HepG2 (cell line): ENCODE measurements around the gene TMX1. TPM values are rescaled to one million over a fixed set of nuclear protein-coding genes. Genes with fewer than 3 reads are reported as not detected.

Source experiments
- CEBPZ ChIP-seq: IDR thresholded peaks from 2 replicates; pipeline ENCODE4 v1.6.1; 2012; ENCODE audit warnings: low read length, improper control_type of control experiment
- DMAP1 ChIP-seq: IDR thresholded peaks from 2 replicates; pipeline ENCODE4 v1.6.1; 2016
- EEA1 ChIP-seq: sonication (generic); formaldehyde crosslinking; IDR thresholded peaks from 2 replicates; pipeline ENCODE4 v1.5.1; 2020; ENCODE audit warnings: mild to moderate bottlenecking, missing genetic modification reagents, borderline replicate concordance
- KAT7 ChIP-seq: IDR thresholded peaks from 2 replicates; pipeline ENCODE4 v1.6.1; 2018; ENCODE audit warnings: borderline replicate concordance, missing compliant biosample characterization
- KDM3A ChIP-seq: IDR thresholded peaks from 2 replicates; pipeline ENCODE4 v1.6.1; 2018; ENCODE audit warnings: low read depth, missing compliant biosample characterization
- MBNL3 ChIP-seq: fragments of 250-450 bp; sonication (Bioruptor Pico); conservative IDR thresholded peaks from 2 replicates; pipeline ENCODE4 v1.8.0; 2022; ENCODE audit warnings: mild to moderate bottlenecking, inconsistent platforms
- MXI1 ChIP-seq: IDR thresholded peaks from 3 replicates; pipeline ENCODE4 v1.6.1; 2012; ENCODE audit warnings: low read depth, low read length, inconsistent platforms, borderline replicate concordance
- NFE2L2 ChIP-seq: fragments of 150-350 bp; IDR thresholded peaks from 2 replicates; pipeline ENCODE4 v1.6.1; 2014; ENCODE audit warnings: low read length
- POGZ ChIP-seq: sonication (generic); formaldehyde crosslinking; IDR thresholded peaks from 2 replicates; pipeline ENCODE4 v1.4.0; 2020; ENCODE audit warnings: mild to moderate bottlenecking, missing genetic modification reagents
- SSRP1 ChIP-seq: IDR thresholded peaks from 2 replicates; pipeline ENCODE4 v1.6.1; 2016; ENCODE audit warnings: control low read depth
- TMF1 ChIP-seq: sonication (generic); formaldehyde crosslinking; IDR thresholded peaks from 2 replicates; pipeline ENCODE4 v1.8.1; 2022; ENCODE audit warnings: low read depth, missing genetic modification reagents
- ZNF18 ChIP-seq: sonication (generic); formaldehyde crosslinking; IDR thresholded peaks from 2 replicates; pipeline ENCODE4 v1.8.0; 2022; ENCODE audit warnings: mild to moderate bottlenecking, missing genetic modification reagents; ENCODE audit not compliant: insufficient replicate concordance
- ZNF354B ChIP-seq: sonication (generic); formaldehyde crosslinking; IDR thresholded peaks from 2 replicates; pipeline ENCODE4 v1.8.0; 2022; ENCODE audit warnings: mild to moderate bottlenecking, missing genetic modification reagents
- ZNF580 ChIP-seq: IDR thresholded peaks from 2 replicates; pipeline ENCODE4 v1.6.1; 2016; ENCODE audit warnings: low read depth, borderline replicate concordance
- ZNF646 ChIP-seq: sonication (generic); formaldehyde crosslinking; IDR thresholded peaks from 2 replicates; pipeline ENCODE4 v1.9.0; 2021; ENCODE audit warnings: mild to moderate bottlenecking, missing genetic modification reagents
- ZNF878 ChIP-seq: sonication (generic); formaldehyde crosslinking; IDR thresholded peaks from 2 replicates; pipeline ENCODE4 v1.8.1; 2023; ENCODE audit warnings: mild to moderate bottlenecking, missing genetic modification reagents, moderate library complexity
- ZSCAN31 ChIP-seq: sonication (generic); formaldehyde crosslinking; IDR thresholded peaks from 2 replicates; pipeline ENCODE4 v1.5.0; 2020; ENCODE audit warnings: low read depth, mild to moderate bottlenecking, missing genetic modification reagents
- polyA plus RNA-seq, 8 experiments: library from polyadenylated mRNA; depleted of rRNA in 3 of 8; stranded (reverse) in 7 of 8; unstranded in 1 of 8; fragments of >200 nt; fragmentation: Illumina TruSeq in 4 of 8; extraction: Trizol in 4 of 8; gene quantifications; 2 replicates each; pipeline versions ENCODE4 v1.2.1 to v1.2.3, GENCODE V29; 2011 to 2016; ENCODE audit warnings: low read depth in 4 of 8, missing spikeins in 1 of 8, mixed read lengths in 1 of 8; ENCODE audit not compliant: insufficient read depth in 1 of 8
- total RNA-seq, 5 experiments: library from RNA; depleted of rRNA; stranded (reverse); fragments of >200 nt; fragmentation: Illumina TruSeq; extraction: Trizol; gene quantifications; 2 replicates each; pipeline ENCODE4 v1.2.3, GENCODE V29; 2016; ENCODE audit warnings: low read depth in 1 of 5

TMX1 gene
- total and polyA plus RNA-seq, 2 of the 13 experiments (the other 11 are each of a cell fraction or from before 2014, with no cell fraction given): 23.0 to 56.8 TPM

- TF ChIP-seq CEBPZ: no peak
- peak; percentile 74; the same call in 1 of the 2 replicates for TF ChIP-seq ZSCAN31
- TF ChIP-seq MBNL3 (CRISPR knock-in tag): no peak
- peak; percentile 82 for TF ChIP-seq POGZ (CRISPR knock-in tag)
- TF ChIP-seq ZNF580 (CRISPR knock-in tag): no peak
- peak; percentile 33 for TF ChIP-seq ZNF18 (CRISPR knock-in tag)
- TF ChIP-seq KDM3A (CRISPR knock-in tag): 0 out of 2 replicates have a peak, but pooled peaks have one; percentile 51
- TF ChIP-seq ZNF646: no peak
- peak; percentile 73; the same call in 2 of the 3 replicates for TF ChIP-seq MXI1
- TF ChIP-seq KAT7 (CRISPR knock-in tag): peak; percentile 62; the same call in 1 of the 2 replicates
- TF ChIP-seq DMAP1 (CRISPR knock-in tag): peak; percentile 89
- no peak for TF ChIP-seq NFE2L2
- TF ChIP-seq EEA1 (CRISPR knock-in tag): 0 out of 2 replicates have a peak, but pooled peaks have one; percentile 32
- TF ChIP-seq SSRP1 (CRISPR knock-in tag): no peak
- no peak for TF ChIP-seq ZNF878 (CRISPR knock-in tag)
- 0 out of 2 replicates have a peak, but pooled peaks have one; percentile 58 for TF ChIP-seq TMF1 (CRISPR knock-in tag)
- TF ChIP-seq ZNF354B (CRISPR knock-in tag): peak; percentile 17; the same call in 1 of the 2 replicates
These were observed at the start of gene TMX1 (continued) for GRCh38 chr14:51239813-51240803.
